Fibroblast of the aortic adventitia (primary cell): ENCODE results near the gene TNFRSF21. TPM values are rescaled to one million over a fixed set of nuclear protein-coding genes. Genes with fewer than 3 reads are reported as not detected.

Experiments
- DNase-seq: peaks from one replicate; pipeline ENCODE4 v3.0.0-alpha.2; 2010; ENCODE audit warnings: low read depth
- H3K4me3 ChIP-seq: 2 replicates; pipeline ENCODE4 v1.5.1; 2011; ENCODE audit warnings: low read depth, mild to moderate bottlenecking, control low read depth, low read length, moderate library complexity
- CTCF ChIP-seq: IDR thresholded peaks from 2 replicates; pipeline ENCODE4 v1.5.1; 2011; ENCODE audit warnings: mild to moderate bottlenecking, low read length, control low read depth, inconsistent platforms; ENCODE audit not compliant: insufficient read depth
- total RNA-seq: library from RNA; depleted of rRNA; stranded (reverse); fragments of >200 nt; gene quantifications from 2 replicates; pipeline ENCODE4 v1.2.3, GENCODE V29; 2012; ENCODE audit warnings: low replicate concordance

TNFRSF21 gene
- total RNA-seq, 1 donor, result 17.7 TPM

GRCh38 chr6:47310131-47310480, 401 bp upstream of the TNFRSF21 start:
- no peak for DNase-seq
- H3K4me3 ChIP-seq, result peak overlapping the region; percentile 88
- no peak for TF ChIP-seq CTCF

GRCh38 chr6:47308552-47309290, 984 bp downstream of the TNFRSF21 start:
- peak overlapping the region; percentile 88 for H3K4me3 ChIP-seq
- TF ChIP-seq CTCF, result no peak
- peak; percentile 35 for DNase-seq

- DNase-seq, result peak; percentile 23
- H3K4me3 ChIP-seq, result peak overlapping the region; percentile 88
- no peak for TF ChIP-seq CTCF
Observed at GRCh38 chr6:47308198-47308517, 1.5 kb downstream of the TNFRSF21 start.

- DNase-seq, result no peak
- no peak for TF ChIP-seq CTCF
- peak overlapping the region; percentile 88 for H3K4me3 ChIP-seq
Observed at GRCh38 chr6:47307362-47308197, 2.1 kb downstream of the TNFRSF21 start.

GRCh38 chr6:47306887-47307286, 2.8 kb downstream of the TNFRSF21 start:
- peak; percentile 26 for DNase-seq
- no peak for TF ChIP-seq CTCF
- no peak overlapping the region for H3K4me3 ChIP-seq

GRCh38 chr6:47303861-47304260, 5.8 kb downstream of the TNFRSF21 start:
- no peak for DNase-seq
- H3K4me3 ChIP-seq, result no peak overlapping the region

More at GRCh38 chr6:47303861-47304260, 5.8 kb downstream of the TNFRSF21 start:
- no peak for TF ChIP-seq CTCF
